Stimulated activated CD4-positive, alpha-beta T cell treated with anti-CD3 and anti-CD28 coated beads, Interleukin-2, amount 100 ng/mL, for 48 hours (primary cell): Measurements from ENCODE around the gene KIF26A.
"Not testable (repeated sequence)": the region's sequence is repeated elsewhere in the genome, so short reads cannot be mapped to it uniquely, and the experiment has no call there.

ENCODE experiments used
- DNase-seq, 2 donors: peaks; one replicate each; pipeline ENCODE4 v3.0.0-alpha.2; 2020

Gene KIF26A

GRCh38 chr14:104225278-104226190, 87.1 kb downstream of the KIF26A start:
- DNase-seq = not testable (repeated sequence)

DNA sequence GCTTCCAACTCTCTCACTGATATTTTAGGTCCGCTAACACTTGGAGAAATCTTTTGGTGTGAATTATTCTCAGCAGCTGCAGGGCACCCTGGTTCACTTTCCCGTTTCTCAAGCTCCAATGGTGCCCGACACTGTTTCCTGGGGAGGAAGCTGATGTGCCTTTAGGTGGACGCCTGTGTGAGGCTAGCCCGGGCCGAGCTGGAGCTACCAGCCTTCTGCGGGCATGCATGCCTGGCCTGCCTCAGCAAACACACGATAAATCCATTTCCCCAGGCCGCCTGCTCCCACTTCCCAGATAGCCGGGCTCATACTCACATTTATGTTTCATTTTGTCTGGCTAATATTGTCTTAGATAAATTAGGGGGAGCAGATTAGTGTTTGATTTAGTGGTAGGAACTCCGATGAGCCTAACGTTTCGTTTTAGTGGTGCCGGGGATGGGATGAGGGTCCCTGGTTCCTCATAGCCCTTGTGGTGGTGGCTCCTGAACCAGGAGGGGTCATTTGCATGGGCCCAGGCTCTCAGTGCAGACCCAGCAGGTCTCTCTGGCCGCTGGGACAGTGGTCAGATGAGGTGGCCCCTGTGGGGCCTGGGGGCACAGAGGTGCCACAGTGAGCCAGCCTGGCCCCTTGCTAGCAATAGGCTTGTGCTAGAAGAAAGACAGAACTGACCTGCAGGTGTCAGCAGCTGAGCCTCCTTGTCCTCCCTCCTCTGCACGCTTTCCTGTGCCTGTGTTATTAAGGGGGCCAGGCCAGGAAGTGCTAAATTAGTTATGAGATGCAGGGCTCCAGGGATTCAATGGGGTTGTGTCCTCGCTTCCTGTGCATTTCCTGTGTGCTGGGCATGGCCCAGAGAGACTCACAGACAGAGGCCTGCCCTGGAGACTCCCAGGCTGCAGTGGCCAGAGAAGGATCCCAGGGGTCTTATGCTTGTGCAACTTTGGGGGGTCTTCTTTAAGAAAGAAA, 88.3 kb downstream of the KIF26A start:
- no peak for DNase-seq

DNA sequence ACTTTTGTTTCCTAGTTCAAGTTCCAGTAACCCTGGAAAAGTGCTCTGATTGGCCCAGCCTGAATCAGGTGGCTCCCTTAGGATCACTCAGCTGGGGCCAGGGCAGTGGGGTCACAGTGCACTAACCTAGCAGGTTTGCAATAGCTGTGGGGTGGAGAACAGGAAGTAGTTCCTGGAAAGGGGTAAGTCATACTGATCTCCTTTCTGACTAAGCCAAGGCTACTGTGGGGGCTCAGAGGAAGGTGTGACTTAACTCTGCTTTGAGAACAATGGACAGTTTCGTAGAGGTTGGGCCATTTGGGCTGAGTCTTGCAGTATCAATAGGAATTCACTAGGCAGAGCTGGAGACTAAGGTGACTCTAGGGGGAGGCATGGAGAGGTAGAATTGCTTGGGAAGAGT, 89.4 kb downstream of the KIF26A start:
- peak in 1 of 2 donors; percentile 16 for DNase-seq

- no peak for DNase-seq
Measured at GRCh38 chr14:104228221-104228620, 89.8 kb downstream of the KIF26A start.

DNA sequence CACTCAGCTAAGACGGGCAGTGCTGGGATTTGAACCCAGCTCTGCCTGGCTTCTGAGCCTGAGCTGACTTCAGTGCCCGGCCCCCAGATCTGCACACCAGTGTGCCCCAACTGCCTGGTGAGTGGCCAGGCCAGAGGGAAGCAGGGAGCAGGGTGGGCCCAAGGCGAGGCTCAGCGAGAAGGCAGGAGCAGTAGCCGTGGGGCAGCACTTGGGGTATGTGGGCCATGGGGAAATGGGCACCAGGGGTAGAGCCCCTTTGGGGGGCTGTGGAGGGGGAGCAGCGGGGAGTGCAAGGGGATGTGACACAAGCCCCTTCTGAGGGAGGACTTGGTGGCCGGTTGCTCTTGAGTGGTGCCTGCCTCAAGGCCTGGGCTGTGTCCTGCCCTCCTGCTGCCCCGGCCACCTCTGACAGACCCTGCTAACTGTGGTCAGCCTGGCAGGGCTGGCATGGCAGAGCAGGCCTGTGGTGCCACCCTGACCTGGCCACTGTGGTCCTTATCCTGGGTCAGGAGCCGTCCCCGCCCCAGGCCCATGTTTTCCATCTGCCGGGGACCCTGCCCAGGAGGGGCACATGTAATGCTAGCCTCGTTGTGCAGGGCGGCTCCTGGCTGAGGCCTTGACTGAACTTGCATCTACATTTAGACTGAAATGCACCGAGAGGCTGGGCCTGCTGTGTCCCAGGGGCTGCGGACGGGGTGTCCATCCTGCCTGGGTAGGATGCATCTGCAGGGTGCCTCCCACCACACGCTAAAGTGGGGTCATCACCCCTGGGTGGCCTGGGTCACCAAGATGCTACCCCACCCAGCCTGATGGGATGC, 90.5 kb downstream of the KIF26A start:
- no peak for DNase-seq

GRCh38 chr14:104229534-104230055, 91.2 kb downstream of the KIF26A start:
- DNase-seq = no peak

DNA sequence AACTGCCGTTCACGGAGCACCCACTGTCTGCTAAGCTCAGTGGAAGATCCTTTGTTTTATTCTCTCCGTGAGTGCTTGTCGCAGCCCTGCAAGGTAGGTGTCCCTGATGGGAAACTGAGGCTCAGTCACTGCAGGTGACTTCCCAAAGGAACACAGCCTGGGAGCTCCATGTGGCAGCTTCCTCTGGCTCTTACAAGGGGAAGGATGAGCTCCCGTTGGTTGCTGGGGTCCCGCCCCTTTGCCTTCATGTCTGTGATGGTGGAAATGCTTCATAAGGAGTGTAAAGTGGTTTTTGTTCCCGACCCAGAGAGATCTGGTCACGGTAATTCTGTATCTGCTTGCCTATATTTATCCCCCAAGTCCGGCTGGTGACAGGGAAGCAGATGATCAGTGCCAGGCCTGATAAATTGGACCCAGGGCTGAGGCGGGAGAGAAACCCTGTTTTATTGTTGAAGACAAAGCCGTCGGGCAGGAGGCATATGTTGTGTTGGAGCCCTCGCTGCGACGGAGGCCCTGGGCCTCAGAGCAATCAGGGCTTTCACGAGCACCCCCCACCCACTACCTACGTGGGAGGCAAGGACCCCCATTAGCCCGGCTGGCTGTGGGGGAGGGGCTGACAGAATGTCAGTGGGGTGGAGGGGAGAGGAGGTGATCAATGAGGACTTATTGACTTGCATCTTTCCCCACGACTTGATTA, 91.9 kb downstream of the KIF26A start:
- DNase-seq = no peak
